Loucy (cell line): ENCODE results near the gene TBX3.

Source experiments
- H2AFZ ChIP-seq: fragments of 200-600 bp; sonication (generic); 2 replicates; pipeline ENCODE4 v1.6.0; 2016; ENCODE audit warnings: antibody characterized with exemption, mild to moderate bottlenecking, low read length, moderate library complexity
- H3F3A ChIP-seq: fragments of 200-600 bp; 2 replicates; pipeline ENCODE4 v1.6.0; 2016; ENCODE audit warnings: antibody characterized with exemption, low read depth, mild to moderate bottlenecking
- H3K27me3 ChIP-seq: fragments of 200-600 bp; sonication (generic); 2 replicates; pipeline ENCODE4 v1.6.1; 2014; ENCODE audit warnings: low read length, mild to moderate bottlenecking; ENCODE audit not compliant: insufficient read depth, poor library complexity, severe bottlenecking
- H3K36me3 ChIP-seq: fragments of 200-600 bp; sonication (generic); 2 replicates; pipeline ENCODE4 v1.6.1; 2016; ENCODE audit warnings: low read length; ENCODE audit not compliant: insufficient read depth
- H3K4me1 ChIP-seq: fragments of 200-600 bp; sonication (generic); 2 replicates; pipeline ENCODE4 v1.5.1; 2014; ENCODE audit warnings: low read length, mild to moderate bottlenecking; ENCODE audit not compliant: insufficient read depth, poor library complexity, severe bottlenecking
- H3K4me2 ChIP-seq: fragments of 200-600 bp; sonication (generic); 2 replicates; pipeline ENCODE4 v1.6.0; 2014; ENCODE audit warnings: antibody characterized with exemption, low read length, low read depth, mild to moderate bottlenecking; ENCODE audit not compliant: poor library complexity, severe bottlenecking
- H3K4me3 ChIP-seq: fragments of 200-600 bp; sonication (generic); 2 replicates; pipeline ENCODE4 v1.5.1; 2014; ENCODE audit warnings: low read length, mild to moderate bottlenecking, mixed read lengths; ENCODE audit not compliant: poor library complexity, severe bottlenecking
- H3K79me2 ChIP-seq: fragments of 200-600 bp; sonication (generic); 2 replicates; pipeline ENCODE4 v1.6.1; 2014; ENCODE audit warnings: low read length; ENCODE audit not compliant: insufficient read depth
- H3K9ac ChIP-seq: fragments of 200-600 bp; sonication (generic); 2 replicates; pipeline ENCODE4 v1.6.0; 2014; ENCODE audit warnings: mild to moderate bottlenecking, low read depth, low read length, moderate library complexity; ENCODE audit not compliant: poor library complexity, severe bottlenecking
- H3K9me2 ChIP-seq: fragments of 200-600 bp; sonication (generic); replicated peaks from 2 replicates; pipeline ENCODE4 v1.6.1; 2016; ENCODE audit warnings: low read depth, low read length, mixed read lengths
- H3K9me3 ChIP-seq: fragments of 200-600 bp; sonication (generic); 2 replicates; pipeline ENCODE4 v1.6.1; 2014; ENCODE audit warnings: mild to moderate bottlenecking, antibody characterized with exemption, low read length, low read depth; ENCODE audit not compliant: insufficient read depth
- H4K20me1 ChIP-seq: fragments of 200-600 bp; sonication (generic); 2 replicates; pipeline ENCODE4 v1.6.0; 2014; ENCODE audit warnings: antibody characterized with exemption, low read length, mild to moderate bottlenecking; ENCODE audit not compliant: insufficient read depth, poor library complexity, severe bottlenecking
- CTCF ChIP-seq: fragments of 200-600 bp; sonication (generic); conservative IDR thresholded peaks from 2 replicates; pipeline ENCODE4 v1.5.1; 2014; ENCODE audit warnings: mild to moderate bottlenecking, antibody characterized with exemption, low read length
- EZH2phosphoT487 ChIP-seq: fragments of 200-600 bp; IDR thresholded peaks from 2 replicates; pipeline ENCODE4 v1.6.1; 2018; ENCODE audit warnings: antibody characterized with exemption, mild to moderate bottlenecking, moderate library complexity, borderline replicate concordance

The TBX3 gene

GRCh38 chr12:114678028-114678427, 5.9 kb downstream of the TBX3 start:
- Histone ChIP-seq H3K9me3 (no peaks in the 10 kb centered on the region), H3K36me3 (no peaks in the 10 kb centered on the region)

GRCh38 chr12:114676142-114676741, 7.7 kb downstream of the TBX3 start:
- Histone ChIP-seq H3K9me3 (no peaks in the 10 kb centered on the region), H3K4me1 (no peaks in the 10 kb centered on the region), H3K9me2 (no peaks in the 10 kb centered on the region), H3K4me2 (no peak overlapping the region), H4K20me1 (no peaks in the 10 kb centered on the region), H2AFZ (no peak overlapping the region), H3K9ac (no peak overlapping the region), H3K79me2 (no peaks in the 10 kb centered on the region), H3F3A (no peaks in the 10 kb centered on the region), H3K4me3 (no peak overlapping the region), H3K27me3 (no peaks in the 10 kb centered on the region), H3K36me3 (no peaks in the 10 kb centered on the region)
- TF ChIP-seq CTCF (no peak), EZH2phosphoT487 (no peak)

More at GRCh38 chr12:114678028-114678427, 5.9 kb downstream of the TBX3 start:
- Histone ChIP-seq H3K79me2 (no peaks in the 10 kb centered on the region), H3K27me3 (no peaks in the 10 kb centered on the region), H3F3A (no peaks in the 10 kb centered on the region), H3K4me2 (no peak overlapping the region), H3K9ac (no peak overlapping the region), H4K20me1 (no peaks in the 10 kb centered on the region), H3K4me1 (no peaks in the 10 kb centered on the region), H2AFZ (no peak overlapping the region), H3K9me2 (no peaks in the 10 kb centered on the region), H3K4me3 (no peak overlapping the region)
- TF ChIP-seq CTCF (no peak), EZH2phosphoT487 (no peak)

- Histone ChIP-seq H3K36me3 (no peaks in the 10 kb centered on the region), H3K4me2 (no peak overlapping the region), H3K9ac (no peak overlapping the region), H3K9me3 (no peaks in the 10 kb centered on the region), H4K20me1 (no peaks in the 10 kb centered on the region), H3K4me3 (no peak overlapping the region), H3K79me2 (no peaks in the 10 kb centered on the region), H3K4me1 (no peaks in the 10 kb centered on the region), H3K9me2 (no peaks in the 10 kb centered on the region), H2AFZ (no peak overlapping the region), H3K27me3 (no peaks in the 10 kb centered on the region), H3F3A (no peaks in the 10 kb centered on the region)
- no peak for TF ChIP-seq CTCF
- no peak for TF ChIP-seq EZH2phosphoT487
Observed at GRCh38 chr12:114674251-114675047, 9.5 kb downstream of the TBX3 start.
